ENCODE results near the gene CLECL1. TPM values are rescaled to one million over a fixed set of nuclear protein-coding genes. Genes with fewer than 3 reads are reported as not detected.

Gene CLECL1
- total and polyA plus RNA-seq, 10 donors = 6.3 to 103 (median 14.5) TPM

GRCh38 chr12:9757433-9758025 lies 24.6 kb upstream of the CLECL1 start:
- no peaks in the 10 kb centered on the region for H3K9me3 ChIP-seq
- H3K27me3 ChIP-seq (replicated peaks in 1 of 7) = no peaks in the 10 kb centered on the region
- H3K27ac ChIP-seq = peak overlapping the region in 7 of 8 donors; percentile 78 to 90 (median 86)
- TF ChIP-seq POLR2AphosphoS5 (IDR thresholded peaks at IDR 0.05) (peak in 1 of 3 donors; percentile 66), POLR2A (IDR thresholded peaks at IDR 0.05) (no peak)
- H3K4me3 ChIP-seq = peak overlapping the region in 7 of 8 donors; percentile 40 to 72 (median 44)
- intact Hi-C loops (cut with DNase I; ENCODE audit: low total_unique reads) = no loop called here
- H3K36me3 ChIP-seq = peaks cover 0 to 43% (median 22%) of the 10 kb centered on the region in 6 donors
- H3K4me1 ChIP-seq = peaks cover 0 to 87% (median 46%) of the 10 kb centered on the region in 6 donors
- WGBS, 5 donors = 29 to 57% (median 47%) methylated on average over 5 of the region's 5 CpGs
- DNase-seq = no peak

DNA sequence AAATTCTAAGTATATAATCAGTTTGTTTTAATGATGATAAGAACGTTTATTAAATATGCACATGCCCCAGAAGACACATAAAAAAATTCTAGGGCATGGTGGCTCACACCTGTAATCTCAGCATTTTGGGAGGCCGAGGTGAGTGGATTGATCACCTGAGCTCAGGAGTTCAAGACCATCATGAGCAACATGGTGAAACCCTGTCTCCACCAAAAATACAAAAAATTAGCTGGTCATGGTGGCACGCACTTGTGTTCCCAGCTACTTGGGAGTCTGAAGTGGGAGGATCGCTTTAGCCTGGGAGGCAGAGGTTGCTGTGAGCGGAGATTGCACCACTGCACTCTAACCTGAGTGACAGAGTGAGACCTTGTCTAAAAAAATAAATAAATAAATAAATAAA lies 23.8 kb upstream of the CLECL1 start:
- Histone ChIP-seq H3K27ac (peak overlapping the region in 5 of 8 donors; percentile 12 to 90 (median 86)), H3K27me3 (replicated peaks in 1 of 7) (no peaks in the 10 kb centered on the region), H3K36me3 (peaks cover 0 to 50% (median 23%) of the 10 kb centered on the region in 6 donors), H3K4me1 (peaks cover 0 to 87% (median 46%) of the 10 kb centered on the region in 6 donors), H3K4me3 (peak overlapping the region in 5 of 8 donors; percentile 17 to 72 (median 44)), H3K9me3 (no peaks in the 10 kb centered on the region)
- intact Hi-C loops (cut with DNase I; ENCODE audit: low total_unique reads) = no loop called here
- WGBS, 5 donors = 85 to 92% (median 88%) methylated on average over 5 of the region's 5 CpGs
- TF ChIP-seq POLR2A (IDR thresholded peaks at IDR 0.05) = no peak
- peak in 1 of 3 donors; percentile 72 for TF ChIP-seq POLR2AphosphoS5 (IDR thresholded peaks at IDR 0.05)
- DNase-seq = no peak

GRCh38 chr12:9756170-9756569 lies 23.3 kb upstream of the CLECL1 start:
- intact Hi-C loops (cut with DNase I; ENCODE audit: low total_unique reads) = no loop called here
- Histone ChIP-seq H3K4me1 (peaks cover 3 to 87% (median 47%) of the 10 kb centered on the region in 6 donors), H3K27ac (peak overlapping the region in 3 of 8 donors; percentile 12 to 90 (median 88)), H3K4me3 (peak overlapping the region in 2 of 8 donors; percentile 42 to 72), H3K9me3 (no peaks in the 10 kb centered on the region), H3K27me3 (replicated peaks in 1 of 7) (no peaks in the 10 kb centered on the region), H3K36me3 (peaks cover 0 to 53% (median 23%) of the 10 kb centered on the region in 6 donors)
- WGBS, 5 donors = 70 to 83% (median 79%) methylated on average over 2 of the region's 2 CpGs
- no peak for DNase-seq
- TF ChIP-seq, protein P1, sequence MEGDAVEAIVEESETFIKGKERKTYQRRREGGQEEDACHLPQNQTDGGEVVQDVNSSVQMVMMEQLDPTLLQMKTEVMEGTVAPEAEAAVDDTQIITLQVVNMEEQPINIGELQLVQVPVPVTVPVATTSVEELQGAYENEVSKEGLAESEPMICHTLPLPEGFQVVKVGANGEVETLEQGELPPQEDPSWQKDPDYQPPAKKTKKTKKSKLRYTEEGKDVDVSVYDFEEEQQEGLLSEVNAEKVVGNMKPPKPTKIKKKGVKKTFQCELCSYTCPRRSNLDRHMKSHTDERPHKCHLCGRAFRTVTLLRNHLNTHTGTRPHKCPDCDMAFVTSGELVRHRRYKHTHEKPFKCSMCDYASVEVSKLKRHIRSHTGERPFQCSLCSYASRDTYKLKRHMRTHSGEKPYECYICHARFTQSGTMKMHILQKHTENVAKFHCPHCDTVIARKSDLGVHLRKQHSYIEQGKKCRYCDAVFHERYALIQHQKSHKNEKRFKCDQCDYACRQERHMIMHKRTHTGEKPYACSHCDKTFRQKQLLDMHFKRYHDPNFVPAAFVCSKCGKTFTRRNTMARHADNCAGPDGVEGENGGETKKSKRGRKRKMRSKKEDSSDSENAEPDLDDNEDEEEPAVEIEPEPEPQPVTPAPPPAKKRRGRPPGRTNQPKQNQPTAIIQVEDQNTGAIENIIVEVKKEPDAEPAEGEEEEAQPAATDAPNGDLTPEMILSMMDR (IDR thresholded peaks at IDR 0.05 in 8 of 11, conservative IDR thresholded peaks at IDR 0.05 in 3 of 11) = no peak
- TF ChIP-seq POLR2AphosphoS5 (IDR thresholded peaks at IDR 0.05) = peak in 1 of 3 donors; percentile 60

DNA sequence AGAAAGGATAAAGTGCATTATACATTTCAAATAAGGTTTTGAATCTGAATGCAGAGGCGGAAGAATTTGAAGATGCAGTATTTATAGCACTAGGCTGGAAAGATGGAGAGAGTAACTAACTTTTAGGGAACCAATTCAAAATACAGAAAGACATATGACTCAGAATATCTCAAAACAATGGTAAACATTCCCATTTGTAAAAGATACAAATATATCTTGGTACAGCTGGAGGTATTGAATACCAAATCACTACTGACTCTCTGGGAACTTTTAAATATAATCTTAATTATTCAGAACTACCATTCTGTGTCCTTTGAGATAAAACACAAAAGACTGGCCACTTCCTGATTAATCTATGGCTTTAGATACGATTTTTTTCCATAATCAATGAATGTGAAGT lies 22.7 kb upstream of the CLECL1 start:
- 63 to 68% (median 65%) methylated on average over 2 of the region's 2 CpGs for WGBS, 5 donors
- H3K4me3 ChIP-seq = peak overlapping the region in 1 of 8 donors; percentile 72
- no peaks in the 10 kb centered on the region for H3K9me3 ChIP-seq
- H3K4me1 ChIP-seq = peaks cover 9 to 87% (median 50%) of the 10 kb centered on the region in 6 donors
- no peaks in the 10 kb centered on the region for H3K27me3 ChIP-seq (replicated peaks in 1 of 7)
- peaks cover 0 to 53% (median 23%) of the 10 kb centered on the region in 6 donors for H3K36me3 ChIP-seq
- DNase-seq = no peak
- TF ChIP-seq POLR2A (IDR thresholded peaks at IDR 0.05) (no peak), POLR2AphosphoS5 (IDR thresholded peaks at IDR 0.05) (no peak)
- TF ChIP-seq, protein P1 (IDR thresholded peaks at IDR 0.05 in 8 of 11, conservative IDR thresholded peaks at IDR 0.05 in 3 of 11) = no peak
- H3K27ac ChIP-seq = peak overlapping the region in 3 of 8 donors; percentile 26 to 90 (median 88)
- intact Hi-C loops (cut with DNase I; ENCODE audit: low total_unique reads) = no loop called here

GRCh38 chr12:9755035-9755434 lies 22.1 kb upstream of the CLECL1 start:
- intact Hi-C loops (cut with DNase I; ENCODE audit: low total_unique reads) = no loop called here
- Histone ChIP-seq H3K27me3 (replicated peaks in 1 of 7) (no peaks in the 10 kb centered on the region), H3K9me3 (no peaks in the 10 kb centered on the region), H3K36me3 (peaks cover 0 to 53% (median 23%) of the 10 kb centered on the region in 6 donors), H3K4me3 (peak overlapping the region in 1 of 8 donors; percentile 72), H3K27ac (peak overlapping the region in 3 of 8 donors; percentile 26 to 90 (median 88)), H3K4me1 (peaks cover 9 to 93% (median 54%) of the 10 kb centered on the region in 6 donors)
- no peak for TF ChIP-seq POLR2A (IDR thresholded peaks at IDR 0.05)
- TF ChIP-seq, protein P1 (IDR thresholded peaks at IDR 0.05 in 8 of 11, conservative IDR thresholded peaks at IDR 0.05 in 3 of 11) = no peak
- TF ChIP-seq POLR2AphosphoS5 (IDR thresholded peaks at IDR 0.05) = peak in 1 of 3 donors; percentile 56
- no peak for DNase-seq
